Measurements from ENCODE around the gene ANO6. TPM values are rescaled to one million over a fixed set of nuclear protein-coding genes. Genes with fewer than 3 reads are reported as not detected.

Gene ANO6
- 72.8 and 106 TPM in 2 replicates for total RNA-seq

GRCh38 chr12:45215419-45216229 lies at the start of gene ANO6:
TSS of gene ANO6 (plus strand) at chr12:45216095. CDS start at chr12:45216322, 227 bp downstream.

Other genes starting within 250 kb of the ANO6 start
- not detected in 2 replicates for gene DBX2, start 165.0 kb upstream of the ANO6 start, total RNA-seq